GM12801 (cell line): Measurements from ENCODE around the gene MED15.

ENCODE experiments used
- CTCF ChIP-seq: IDR thresholded peaks from one replicate; pipeline ENCODE4 v1.5.1; 2011; ENCODE audit warnings: control low read depth; ENCODE audit not compliant: insufficient read length; ENCODE audit errors: extremely low read depth

MED15 gene

GRCh38 chr22:20622650-20623339 lies 115.4 kb downstream of the MED15 start:
- no peak for TF ChIP-seq CTCF

GRCh38 chr22:20624161-20624616 lies 116.8 kb downstream of the MED15 start:
- no peak for TF ChIP-seq CTCF

GRCh38 chr22:20625270-20625669 lies 117.9 kb downstream of the MED15 start:
- TF ChIP-seq CTCF: no peak

GRCh38 chr22:20626811-20627210 lies 119.4 kb downstream of the MED15 start:
- TF ChIP-seq CTCF: no peak

GRCh38 chr22:20627432-20627831 lies 120.0 kb downstream of the MED15 start:
- no peak for TF ChIP-seq CTCF

GRCh38 chr22:20628081-20628939 lies 120.9 kb downstream of the MED15 start:
- no peak for TF ChIP-seq CTCF

GRCh38 chr22:20629401-20629800 lies 122.0 kb downstream of the MED15 start:
- no peak for TF ChIP-seq CTCF
